ENCODE measurements around the gene PRR18.

- no peak for TF ChIP-seq CTCF (IDR thresholded peaks at IDR 0.05)
- no peak for TF ChIP-seq POLR2A (IDR thresholded peaks at IDR 0.05)
Observed at GRCh38 chr6:166344240-166344639, 36.0 kb upstream of the PRR18 start.

All from lower leg skin (tissue), 3 donors.